K562 (cell line): ENCODE data around the gene NUBPL. TPM values are rescaled to one million over a fixed set of nuclear protein-coding genes. Genes with fewer than 3 reads are reported as not detected.
"Not testable (repeated sequence)": the region's sequence is repeated elsewhere in the genome, so short reads cannot be mapped to it uniquely, and the experiment has no call there.

ENCODE experiments used
- ATAC-seq: fragments of 200-7000 bp; cut with Tn5 transposase; 3 replicates; pipeline ENCODE4 v1.9.1; 2020; ENCODE audit warnings: moderate library complexity
- BruUV-seq: library from RNA; stranded (reverse); fragments of 400-500 nt; replicated peaks from 2 replicates; lab custom pipeline; 2021; lab: Mats Ljungman, UMichigan
- CTCF ChIA-PET: fragments of 300-600 bp; formaldehyde crosslinking; extraction: SDS; loops from one replicate; lab custom pipeline; 2021; ENCODE audit warnings: low intra/inter-chr PET ratio; lab: Yijun Ruan, JAX
- POLR2A ChIA-PET: fragments of 300-600, 350-650 bp; sonication (Branson Sonifier 250); formaldehyde crosslinking; extraction: SDS; loops from one replicate; lab custom pipeline; 2021; ENCODE audit warnings: antibody characterized with exemption, inconsistent platforms; lab: Yijun Ruan, JAX
- DNase-seq, 4 experiments: peaks; one replicate each; pipeline versions ENCODE4 v3.0.0 to v3.0.0-alpha.2; 2011 to 2018; ENCODE audit warnings: low spot score in 3 of 4, mixed read lengths in 3 of 4; ENCODE audit errors: extremely low read depth in 1 of 4
- FAIRE-seq: peaks from 2 replicates; lab custom pipeline; 2011; peaks lifted over from hg19 to GRCh38; lab: Jason Lieb, UNC
- H2AFZ ChIP-seq: 2 replicates; pipeline ENCODE4 v1.6.0; 2011; ENCODE audit warnings: low read depth, low read length, control low read depth, inconsistent platforms
- H3K27ac ChIP-seq: fragments of 200-600 bp; 3 replicates; pipeline ENCODE4 v1.8.0; 2011; ENCODE audit warnings: low read depth, mild to moderate bottlenecking, control low read depth, inconsistent platforms, low read length, moderate library complexity, mixed read lengths; ENCODE audit errors: extremely low read depth
- H3K27me3 ChIP-seq, 2 experiments: fragments of 300-600 bp in 1 of 2; 2 replicates in 1 of 2; 3 replicates in 1 of 2; pipeline versions ENCODE4 v1.6.0 to v1.8.0; 2011; ENCODE audit warnings: inconsistent platforms in 2 of 2, low read length in 2 of 2, mild to moderate bottlenecking in 1 of 2, mixed read lengths in 1 of 2, moderate library complexity in 1 of 2; ENCODE audit not compliant: control insufficient read depth in 2 of 2, insufficient read depth in 2 of 2
- H3K36me3 ChIP-seq: fragments of 300-600 bp; 3 replicates; pipeline ENCODE4 v1.8.0; 2011; ENCODE audit warnings: mild to moderate bottlenecking, low read length, inconsistent platforms; ENCODE audit not compliant: control insufficient read depth, insufficient read depth
- H3K4me1 ChIP-seq, 2 experiments: fragments of 200-600 bp in 1 of 2; replicated peaks in 1 of 2; 2 replicates in 1 of 2; 3 replicates in 1 of 2; pipeline versions ENCODE4 v1.5.1 to v1.8.0; 2011; ENCODE audit warnings: inconsistent platforms in 2 of 2, low read length in 2 of 2, mild to moderate bottlenecking in 1 of 2, mixed read lengths in 1 of 2, moderate library complexity in 1 of 2; ENCODE audit not compliant: control insufficient read depth in 2 of 2, insufficient read depth in 2 of 2
- H3K4me2 ChIP-seq: 2 replicates; pipeline ENCODE4 v1.6.1; 2011; ENCODE audit warnings: low read length, control low read depth, inconsistent platforms, mixed read lengths; ENCODE audit not compliant: insufficient read depth
- H3K4me3 ChIP-seq: fragments of 200-600 bp; sonication (generic), shearing (Covaris generic); 2 replicates; pipeline ENCODE4 v1.5.1; 2016; ENCODE audit warnings: control low read depth, inconsistent platforms
- H3K79me2 ChIP-seq: fragments of 200-600 bp; 3 replicates; pipeline ENCODE4 v1.8.0; 2011; ENCODE audit warnings: low read length, inconsistent platforms; ENCODE audit not compliant: control insufficient read depth, insufficient read depth
- H3K9ac ChIP-seq, 2 experiments: 2 replicates each; pipeline versions ENCODE4 v1.6.0 to v1.6.1; 2011; ENCODE audit warnings: low read depth in 2 of 2, low read length in 2 of 2, control low read depth in 1 of 2, inconsistent platforms in 1 of 2, mild to moderate bottlenecking in 1 of 2, mixed read lengths in 1 of 2; ENCODE audit not compliant: insufficient read depth in 1 of 2
- H3K9me1 ChIP-seq: one replicate; pipeline ENCODE4 v1.6.0; 2011; ENCODE audit warnings: inconsistent platforms, mild to moderate bottlenecking, low read length, moderate library complexity; ENCODE audit not compliant: control insufficient read depth, insufficient read depth
- H3K9me3 ChIP-seq: replicated peaks from 2 replicates; pipeline ENCODE4 v1.5.1; 2011; ENCODE audit warnings: low read depth, low read length, inconsistent platforms; ENCODE audit not compliant: control insufficient read depth, insufficient read depth
- H4K20me1 ChIP-seq: replicated peaks from 2 replicates; pipeline ENCODE4 v1.6.1; 2011; ENCODE audit warnings: low read length, inconsistent platforms, mixed read lengths; ENCODE audit not compliant: control insufficient read depth, insufficient read depth
- ATF6 ChIP-seq: sonication (generic); formaldehyde crosslinking; IDR thresholded peaks from 2 replicates; pipeline ENCODE4 v1.4.0; 2020; ENCODE audit warnings: mild to moderate bottlenecking, missing genetic modification reagents
- CHCHD3 ChIP-seq: fragments of 250-450 bp; sonication (Bioruptor Pico); IDR thresholded peaks from 2 replicates; pipeline ENCODE4 v2.1.2; 2022; ENCODE audit warnings: mild to moderate bottlenecking
- E2F8 ChIP-seq: fragments of 450-650 bp; IDR thresholded peaks from 2 replicates; pipeline ENCODE4 v1.7.1; 2018; ENCODE audit warnings: mild to moderate bottlenecking, low read depth; ENCODE audit not compliant: partially characterized antibody
- GTF2F1 ChIP-seq: IDR thresholded peaks from 2 replicates; pipeline ENCODE4 v1.6.1; 2011; ENCODE audit warnings: low read depth, low read length, improper control_type of control experiment
- HMGXB4 ChIP-seq: sonication (generic); formaldehyde crosslinking; IDR thresholded peaks from 2 replicates; pipeline ENCODE4 v1.8.1; 2023; ENCODE audit warnings: mild to moderate bottlenecking, missing genetic modification reagents
- HNRNPLL ChIP-seq: fragments of 200-400 bp; formaldehyde crosslinking; IDR thresholded peaks from 2 replicates; pipeline ENCODE4 v1.6.1; 2017; ENCODE audit warnings: low read length, low read depth, mild to moderate bottlenecking; ENCODE audit not compliant: poor library complexity, severe bottlenecking
- PHF20 ChIP-seq: fragments of 450-650 bp; IDR thresholded peaks from 2 replicates; pipeline ENCODE4 v1.6.1; 2018; ENCODE audit not compliant: partially characterized antibody
- ZFP91 ChIP-seq: sonication (generic); formaldehyde crosslinking; IDR thresholded peaks from 2 replicates; pipeline ENCODE4 v1.8.0; 2022; ENCODE audit warnings: mild to moderate bottlenecking, missing genetic modification reagents
- WGBS: fragments of 100-300 bp; shearing (Covaris generic); methylation state at CpG from one replicate; pipeline ENCODE4 v1.1.6; 2016; ENCODE audit warnings: low coverage, mixed read lengths; ENCODE audit not compliant: insufficient coverage; ENCODE audit errors: missing lambda C conversion rate; 5-methylcytosine and 5-hydroxymethylcytosine counted together
- in situ Hi-C: fragments of 300-500 bp; cut with MboI; formaldehyde crosslinking; loops from 4 replicates; pipeline ENCODE4 v1.15.0; 2018; ENCODE audit warnings: inconsistent platforms, mixed read lengths
- intact Hi-C: fragments of 100-400 bp; cut with micrococcal nuclease; formaldehyde crosslinking; loops from 2 replicates; pipeline ENCODE4 v1.14.2; 2022
- polyA plus RNA-seq, 8 experiments: library from polyadenylated mRNA; depleted of rRNA in 4 of 8; stranded (reverse) in 5 of 8; unstranded in 3 of 8; fragments of >200 nt; fragmentation: Nextera tagmentation in 2 of 8; fragmentation: Illumina TruSeq in 1 of 8; extraction: Ambion mirVana in 2 of 8; extraction: Trizol in 1 of 8; gene quantifications; 2 replicates each; pipeline versions ENCODE4 v1.2.1 to v1.2.3, GENCODE V29; 2011 to 2014; ENCODE audit warnings: inconsistent platforms in 1 of 8, missing spikeins in 1 of 8
- total RNA-seq, 7 experiments: library from RNA; depleted of rRNA in 6 of 7; stranded (reverse); fragments of >200 nt in 6 of 7; fragmentation: Illumina TruSeq in 2 of 7; extraction: Trizol in 2 of 7; gene quantifications; 2 replicates each; pipeline versions ENCODE4 v1.2.1 to v1.2.3, GENCODE V29; 2011 to 2021; ENCODE audit warnings: low replicate concordance in 1 of 7

The NUBPL gene
- total and polyA plus RNA-seq, 9 of the 15 experiments (the other 6 are each of a cell fraction or from before 2014, with no cell fraction given), result 3.2 to 8.7 (median 6.1) TPM

GRCh38 chr14:31889297-31889696 is 328.1 kb downstream of the NUBPL start (continued):
- no peak for TF ChIP-seq ZFP91 (CRISPR knock-in tag)
- no peak for TF ChIP-seq GTF2F1
- TF ChIP-seq ATF6, result no peak
- TF ChIP-seq E2F8, result no peak
- TF ChIP-seq HNRNPLL, result no peak
- no peak for TF ChIP-seq CHCHD3 (CRISPR knock-in tag)
- TF ChIP-seq HMGXB4 (CRISPR knock-in tag), result no peak
- no peak for TF ChIP-seq PHF20

- intact Hi-C loops, H3K9me3 ChIP-seq, H3K9me1 ChIP-seq, H2AFZ ChIP-seq, H3K27me3 ChIP-seq, H3K36me3 ChIP-seq, in situ Hi-C loops, ATAC-seq, BruUV-seq, H3K79me2 ChIP-seq, H4K20me1 ChIP-seq, POLR2A ChIA-PET, FAIRE-seq, H3K27ac ChIP-seq, H3K4me2 ChIP-seq, DNase-seq, H3K9ac ChIP-seq, H3K4me3 ChIP-seq: not testable (repeated sequence)
- H3K4me1 ChIP-seq, result peaks cover 12 to 23% of the 10 kb centered on the region in 2 experiments; a peak in 4 of 5 replicates
- 88% methylated on average over 4 of the region's 4 CpGs for WGBS
- CTCF ChIA-PET, result interaction anchor here (0.5 kb wide), 1 partner anchor 63 kb away, joined by 4 read pairs; no protein-coding TSS in a partner anchor
Measured at GRCh38 chr14:31890202-31890601, 329.0 kb downstream of the NUBPL start.
